GM18868 (cell line): ENCODE measurements around the gene DPM2.
A peak's percentile ranks its signal among the peaks of the same experiment; 100 is the strongest.

ENCODE experiments used
- ATAC-seq: cut with Tn5 transposase; IDR thresholded peaks from one replicate; pipeline ENCODE4 v1.9.1; 2021; ENCODE audit warnings: mild to moderate bottlenecking, moderate library complexity; ENCODE audit not compliant: unreplicated experiment

DPM2 gene

GRCh38 chr9:127958728-127959127, 21.1 kb upstream of the DPM2 start:
- no peak for ATAC-seq

- ATAC-seq, result no peak
These were observed 17.8 kb upstream of the DPM2 start for GRCh38 chr9:127955294-127956015.

- ATAC-seq, result no peak
These were observed 17.2 kb upstream of the DPM2 start for GRCh38 chr9:127954831-127955293.

- no peak for ATAC-seq
These were observed 16.3 kb upstream of the DPM2 start for GRCh38 chr9:127953768-127954505.

- no peak for ATAC-seq
These were observed 15.5 kb upstream of the DPM2 start for GRCh38 chr9:127953154-127953553.

- no peak for ATAC-seq
These were observed 13.0 kb upstream of the DPM2 start for GRCh38 chr9:127950513-127951289.

GRCh38 chr9:127949827-127950512, 12.3 kb upstream of the DPM2 start:
- ATAC-seq, result no peak

GRCh38 chr9:127947841-127948710, 10.4 kb upstream of the DPM2 start:
- no peak for ATAC-seq

- ATAC-seq, result no peak
These were observed 9.1 kb upstream of the DPM2 start for GRCh38 chr9:127946728-127947127.

GRCh38 chr9:127945942-127946341, 8.3 kb upstream of the DPM2 start:
- ATAC-seq, result no peak

GRCh38 chr9:127945338-127945737, 7.7 kb upstream of the DPM2 start:
- no peak for ATAC-seq

- no peak for ATAC-seq
These were observed 7.0 kb upstream of the DPM2 start for GRCh38 chr9:127944586-127945218.

GRCh38 chr9:127943731-127944144, 6.1 kb upstream of the DPM2 start:
- peak; percentile 68 for ATAC-seq

- no peak for ATAC-seq
These were observed 5.5 kb upstream of the DPM2 start for GRCh38 chr9:127943011-127943662.

- ATAC-seq, result no peak
These were observed 4.8 kb upstream of the DPM2 start for GRCh38 chr9:127942216-127943010.

- ATAC-seq, result no peak
These were observed 4.2 kb upstream of the DPM2 start for GRCh38 chr9:127941961-127942215.

GRCh38 chr9:127941062-127941960, 3.7 kb upstream of the DPM2 start:
- ATAC-seq, result no peak
